Upper lobe of left lung (tissue), 6 donors: ENCODE measurements around the gene RTL3. TPM values are rescaled to one million over a fixed set of nuclear protein-coding genes. Genes with fewer than 3 reads are reported as not detected.
A peak's percentile ranks its signal among the peaks of the same experiment; 100 is the strongest.

Experiments
- ATAC-seq, 2 donors: fragments of 200-7000 bp; cut with Tn5 transposase; one replicate each; pipeline ENCODE4 v1.9.1; 2022; ENCODE audit warnings: mild to moderate bottlenecking in 2 of 2, moderate library complexity in 2 of 2; ENCODE audit not compliant: low FRiP score in 2 of 2
- DNase-seq, 2 donors: peaks; one replicate each; pipeline ENCODE4 v3.0.0-alpha.2; 2019 to 2020
- H3K27ac ChIP-seq, 4 donors: fragments of 200-600 bp; sonication (generic); one replicate each; pipeline ENCODE4 v1.5.1; 2016 to 2019
- H3K27me3 ChIP-seq, 4 donors: fragments of 200-600 bp; sonication (generic); one replicate each; pipeline ENCODE4 v1.5.1; 2017 to 2019
- H3K36me3 ChIP-seq, 4 donors: fragments of 200-600 bp; sonication (generic); one replicate each; pipeline ENCODE4 v1.5.1; 2016 to 2019
- H3K4me1 ChIP-seq, 4 donors: fragments of 200-600 bp; sonication (generic); one replicate each; pipeline ENCODE4 v1.5.1; 2018 to 2019
- H3K4me3 ChIP-seq, 4 donors: fragments of 200-600 bp; sonication (generic); one replicate each; pipeline ENCODE4 v1.5.1; 2017 to 2019; ENCODE audit warnings: mild to moderate bottlenecking in 2 of 4, moderate library complexity in 1 of 4
- H3K9me3 ChIP-seq, 4 donors: fragments of 200-600 bp; sonication (generic); one replicate each; pipeline ENCODE4 v1.5.1; 2018 to 2019
- CTCF ChIP-seq, 6 experiments: fragments of 450-650 bp in 4 of 6; fragments of 200-600 bp in 2 of 6; sonication (generic) in 2 of 6; IDR thresholded peaks; one replicate each; pipeline ENCODE4 v1.5.1; 2016 to 2019; ENCODE audit warnings: antibody characterized with exemption in 6 of 6
- EP300 ChIP-seq, 4 donors: sonication (generic); formaldehyde crosslinking; IDR thresholded peaks; one replicate each; pipeline ENCODE4 v1.5.1; 2017; ENCODE audit warnings: antibody characterized with exemption in 4 of 4, control low read depth in 2 of 4
- POLR2A ChIP-seq, 4 donors: fragments of 450-650 bp; IDR thresholded peaks; one replicate each; pipeline ENCODE4 v1.5.1; 2016 to 2017; ENCODE audit warnings: antibody characterized with exemption in 4 of 4, mild to moderate bottlenecking in 2 of 4
- POLR2AphosphoS5 ChIP-seq, 2 donors: sonication (generic); formaldehyde crosslinking; IDR thresholded peaks; one replicate each; pipeline ENCODE4 v1.5.1; 2017; ENCODE audit warnings: antibody characterized with exemption in 2 of 2
- WGBS, 2 donors: methylation state at CpG; one replicate each; pipeline ENCODE4 v1.1.5; 2017 to 2018; 5-methylcytosine and 5-hydroxymethylcytosine counted together
- total RNA-seq, 6 donors: library from RNA; depleted of rRNA in 4 of 6; stranded (reverse); fragments of >200 nt in 4 of 6; gene quantifications; one replicate each; pipeline versions ENCODE4 v1.1.0 to v1.2.1, GENCODE V29; 2016 to 2021
- donor health status: DM: no; HTN: no; CAD: no; lungs with moderate emphysema.
- donor health status: DM: no; HTN: yes; CAD: no; lungs with severe emphysema.

Gene RTL3
- total RNA-seq, 6 donors from 2014 or later: 0.10 to 0.31 TPM; not detected in 4

- Histone ChIP-seq H3K4me1 (no peaks in the 10 kb centered on the region), H3K27ac (no peak overlapping the region), H3K4me3 (no peak overlapping the region), H3K36me3 (no peaks in the 10 kb centered on the region), H3K27me3 (no peaks in the 10 kb centered on the region), H3K9me3 (no peaks in the 10 kb centered on the region)
- ATAC-seq: no peak
- no peak for DNase-seq
- no peak for TF ChIP-seq CTCF (IDR thresholded peaks at IDR 0.05)
- TF ChIP-seq EP300 (IDR thresholded peaks at IDR 0.05): no peak
- TF ChIP-seq POLR2A (IDR thresholded peaks at IDR 0.05): no peak
- no peak for TF ChIP-seq POLR2AphosphoS5 (IDR thresholded peaks at IDR 0.05)
- 14 to 75% methylated on average over 1 of the region's 1 CpG for WGBS, 2 donors
These were observed 34.7 kb downstream of the RTL3 start for GRCh38 chrX:78624426-78624825.

- Histone ChIP-seq H3K4me3 (no peak overlapping the region), H3K9me3 (no peaks in the 10 kb centered on the region), H3K27ac (no peak overlapping the region), H3K27me3 (no peaks in the 10 kb centered on the region), H3K4me1 (no peaks in the 10 kb centered on the region), H3K36me3 (no peaks in the 10 kb centered on the region)
- peak in 1 of 2 donors; percentile 56 for ATAC-seq
- TF ChIP-seq EP300 (IDR thresholded peaks at IDR 0.05) (no peak), CTCF (IDR thresholded peaks at IDR 0.05) (no peak), POLR2A (IDR thresholded peaks at IDR 0.05) (no peak), POLR2AphosphoS5 (IDR thresholded peaks at IDR 0.05) (no peak)
- WGBS, 2 donors: 22 to 44% methylated on average over 1 of the region's 1 CpG
- no peak for DNase-seq
These were observed 36.3 kb downstream of the RTL3 start for GRCh38 chrX:78622831-78623230.

- DNase-seq (peak in 1 of 2 donors; percentile 23), ATAC-seq (no peak)
- H3K36me3 ChIP-seq: no peaks in the 10 kb centered on the region
- no peaks in the 10 kb centered on the region for H3K9me3 ChIP-seq
- H3K4me1 ChIP-seq: no peaks in the 10 kb centered on the region
- 20 to 48% methylated on average over 1 to 3 of the region's 3 CpGs for WGBS, 2 donors
- no peak for TF ChIP-seq POLR2AphosphoS5 (IDR thresholded peaks at IDR 0.05)
- no peak for TF ChIP-seq CTCF (IDR thresholded peaks at IDR 0.05)
- no peak for TF ChIP-seq POLR2A (IDR thresholded peaks at IDR 0.05)
- TF ChIP-seq EP300 (IDR thresholded peaks at IDR 0.05): no peak
- no peaks in the 10 kb centered on the region for H3K27me3 ChIP-seq
- no peak overlapping the region for H3K27ac ChIP-seq
- H3K4me3 ChIP-seq: no peak overlapping the region
These were observed 39.3 kb downstream of the RTL3 start for GRCh38 chrX:78619834-78620233.

GRCh38 chrX:78618987-78619386 is 40.1 kb downstream of the RTL3 start:
- no peaks in the 10 kb centered on the region for H3K4me1 ChIP-seq
- ATAC-seq (no peak), DNase-seq (no peak)
- H3K36me3 ChIP-seq: no peaks in the 10 kb centered on the region
- TF ChIP-seq POLR2A (IDR thresholded peaks at IDR 0.05): no peak
- no peak for TF ChIP-seq CTCF (IDR thresholded peaks at IDR 0.05)
- TF ChIP-seq EP300 (IDR thresholded peaks at IDR 0.05): no peak
- no peak for TF ChIP-seq POLR2AphosphoS5 (IDR thresholded peaks at IDR 0.05)
- no peaks in the 10 kb centered on the region for H3K9me3 ChIP-seq
- WGBS, 2 donors: 98 to 100% methylated on average over 2 of the region's 2 CpGs
- no peak overlapping the region for H3K4me3 ChIP-seq
- H3K27me3 ChIP-seq: no peaks in the 10 kb centered on the region
- no peak overlapping the region for H3K27ac ChIP-seq

GRCh38 chrX:78614264-78614663 is 44.9 kb downstream of the RTL3 start:
- Histone ChIP-seq H3K36me3 (no peaks in the 10 kb centered on the region), H3K4me1 (no peaks in the 10 kb centered on the region), H3K27ac (no peak overlapping the region), H3K4me3 (no peak overlapping the region), H3K27me3 (no peaks in the 10 kb centered on the region), H3K9me3 (no peaks in the 10 kb centered on the region)
- ATAC-seq (no peak), DNase-seq (no peak)
- 65 to 83% methylated on average over 1 of the region's 1 CpG for WGBS, 2 donors
- TF ChIP-seq EP300 (IDR thresholded peaks at IDR 0.05) (no peak), CTCF (IDR thresholded peaks at IDR 0.05) (no peak), POLR2AphosphoS5 (IDR thresholded peaks at IDR 0.05) (no peak), POLR2A (IDR thresholded peaks at IDR 0.05) (no peak)
